HCT116 (cell line): ENCODE measurements around the gene ELOVL5.

Experiments used
- CBX3 ChIP-seq: IDR thresholded peaks from 2 replicates; pipeline ENCODE4 v1.6.1; 2012; ENCODE audit warnings: low read depth
- CEBPB ChIP-seq: IDR thresholded peaks from 2 replicates; pipeline ENCODE4 v1.6.1; 2012; ENCODE audit warnings: low read depth
- CTCF ChIP-seq, 3 experiments: fragments of 200-600 bp in 1 of 3; sonication (generic) in 1 of 3; IDR thresholded peaks in 2 of 3; conservative IDR thresholded peaks in 1 of 3; 2 replicates each; pipeline ENCODE4 v1.5.1; 2012 to 2017; ENCODE audit warnings: low read depth in 2 of 3, low read length in 2 of 3, antibody characterized with exemption in 1 of 3, borderline replicate concordance in 1 of 3, control low read depth in 1 of 3, mild to moderate bottlenecking in 1 of 3, mixed read lengths in 1 of 3, mixed run types in 1 of 3, moderate library complexity in 1 of 3; ENCODE audit not compliant: insufficient read depth in 1 of 3
- EZH2 ChIP-seq: fragments of 200-600 bp; sonication (generic); IDR thresholded peaks from 2 replicates; pipeline ENCODE4 v1.6.1; 2017; ENCODE audit warnings: antibody characterized with exemption, mixed run types
- POLR2A ChIP-seq: IDR thresholded peaks from 2 replicates; pipeline ENCODE4 v1.7.0; 2011; ENCODE audit warnings: borderline replicate concordance; ENCODE audit not compliant: insufficient read depth, insufficient read length; ENCODE audit errors: extremely low read depth
- POLR2AphosphoS5 ChIP-seq: IDR thresholded peaks from 2 replicates; pipeline ENCODE4 v1.6.1; 2011; ENCODE audit warnings: mild to moderate bottlenecking, low read depth, low read length, moderate library complexity
- RAD21 ChIP-seq: IDR thresholded peaks from 2 replicates; pipeline ENCODE4 v1.6.1; 2012; ENCODE audit warnings: low read depth, mild to moderate bottlenecking
- SP1 ChIP-seq: IDR thresholded peaks from 2 replicates; pipeline ENCODE4 v1.6.1; 2012; ENCODE audit warnings: low read depth
- ZFX ChIP-seq: fragments of 450-650 bp; IDR thresholded peaks from 2 replicates; pipeline ENCODE4 v1.6.1; 2017
- ZNF274 ChIP-seq: fragments of 200-500 bp; sonication (Bioruptor generic); IDR thresholded peaks from 2 replicates; pipeline ENCODE4 v1.6.1; 2014; ENCODE audit warnings: mild to moderate bottlenecking, low read depth, low read length, inconsistent platforms
- TF ChIP-seq, protein P1 (sequence below): IDR thresholded peaks from 2 replicates; pipeline ENCODE4 v1.6.1; 2012
- TF ChIP-seq, protein P2 (sequence below): IDR thresholded peaks from 2 replicates; pipeline ENCODE4 v1.6.1; 2012

DNA sequence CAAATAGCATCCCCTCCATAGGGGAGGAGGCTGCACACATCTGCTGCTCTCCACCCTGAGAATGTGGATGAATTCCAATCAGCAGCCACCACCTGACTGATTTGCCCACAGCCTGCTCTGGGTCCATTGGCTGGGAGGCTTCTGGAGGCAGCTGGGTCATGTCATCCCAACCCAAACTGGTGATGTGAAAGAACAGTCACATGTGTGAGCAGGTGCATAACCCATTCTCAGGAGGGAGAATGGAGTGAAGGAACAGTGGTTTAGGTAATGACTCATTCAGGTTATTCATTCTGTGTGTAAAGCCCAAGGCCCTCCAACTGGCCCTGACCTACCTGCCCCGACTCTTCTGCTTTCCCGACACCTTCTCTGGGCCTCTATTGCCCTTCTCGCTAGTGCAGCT lies 109.2 kb downstream of the ELOVL5 start:
- TF ChIP-seq CTCF (IDR thresholded peaks at IDR 0.05 in 2 of 3, conservative IDR thresholded peaks at IDR 0.05 in 1 of 3; ENCODE audit: borderline replicate concordance in 1 of 3, insufficient read depth in 1 of 3, low read depth in 2 of 3, low read length in 2 of 3): no peak
- no peak for TF ChIP-seq CEBPB
- TF ChIP-seq, protein P1, sequence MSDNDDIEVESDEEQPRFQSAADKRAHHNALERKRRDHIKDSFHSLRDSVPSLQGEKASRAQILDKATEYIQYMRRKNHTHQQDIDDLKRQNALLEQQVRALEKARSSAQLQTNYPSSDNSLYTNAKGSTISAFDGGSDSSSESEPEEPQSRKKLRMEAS: no peak
- no peak for TF ChIP-seq POLR2A
- TF ChIP-seq SP1: no peak
- no peak for TF ChIP-seq ZNF274
- TF ChIP-seq, protein P2, sequence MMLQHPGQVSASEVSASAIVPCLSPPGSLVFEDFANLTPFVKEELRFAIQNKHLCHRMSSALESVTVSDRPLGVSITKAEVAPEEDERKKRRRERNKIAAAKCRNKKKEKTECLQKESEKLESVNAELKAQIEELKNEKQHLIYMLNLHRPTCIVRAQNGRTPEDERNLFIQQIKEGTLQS: no peak
- no peak for TF ChIP-seq EZH2
- no peak for TF ChIP-seq ZFX
- no peak for TF ChIP-seq CBX3
- TF ChIP-seq RAD21: no peak
- TF ChIP-seq POLR2AphosphoS5: no peak
